ENCODE measurements around the gene IPCEF1.
A peak's percentile ranks its signal among the peaks of the same experiment; 100 is the strongest.
"Not testable (repeated sequence)": the region's sequence is repeated elsewhere in the genome, so short reads cannot be mapped to it uniquely, and the experiment has no call there.

IPCEF1 gene

DNA sequence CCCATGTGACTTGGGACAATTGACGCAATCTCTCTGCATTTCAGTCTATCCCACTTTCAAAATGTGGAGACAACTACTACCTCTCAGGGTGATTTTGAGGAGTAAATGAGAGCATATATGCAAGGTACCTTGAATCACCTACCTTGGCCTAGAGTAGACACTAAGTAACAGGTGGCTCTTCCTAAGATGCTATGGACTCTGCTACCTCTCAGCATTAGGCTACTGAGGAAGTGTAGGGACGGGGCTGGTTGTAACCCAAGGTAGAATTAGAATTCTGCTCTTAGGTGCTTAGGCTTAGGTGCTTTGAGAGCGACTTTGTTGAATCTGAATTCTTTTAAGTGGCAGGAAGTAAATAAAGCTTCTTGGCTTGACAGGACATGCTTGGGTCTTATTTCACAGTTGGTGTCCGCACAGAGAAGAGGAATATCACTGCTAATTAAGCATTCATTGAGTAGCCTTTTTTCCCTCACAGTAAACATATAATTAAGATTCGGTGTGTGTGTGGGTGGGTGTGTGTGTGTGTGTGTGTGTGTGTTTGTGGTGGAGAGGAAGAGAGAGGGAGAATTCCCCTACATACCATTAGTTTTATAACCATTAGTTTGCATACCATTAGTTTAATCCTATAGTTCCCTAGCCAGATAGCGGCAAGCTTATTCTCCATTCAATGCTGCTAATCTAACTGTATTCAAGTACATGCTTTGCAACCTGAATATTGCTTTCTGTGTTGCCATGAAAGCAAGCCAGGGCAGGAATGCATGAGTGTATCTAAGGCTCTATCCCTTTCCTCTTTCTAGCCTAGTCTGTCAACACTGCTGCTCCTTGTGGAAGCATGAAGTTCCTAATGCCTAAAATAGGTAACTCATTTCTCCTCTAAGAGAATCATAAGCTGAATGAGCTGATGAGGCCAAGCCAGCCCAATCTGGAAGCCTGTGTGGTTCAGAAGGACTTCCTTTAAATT, 112.5 kb downstream of the IPCEF1 start:
- no peak for TF ChIP-seq Cebpa-rat (IDR thresholded peaks at IDR 0.05)
- Histone ChIP-seq H3K27me3 (no peaks in the 10 kb centered on the region), H3K9me3 (replicated peaks in 1 of 11) (peaks cover 0 to 54% (median 24%) of the 10 kb centered on the region in 11 experiments; a peak in 15 of 22 replicates), H3K4me1 (peaks cover 30 to 98% (median 59%) of the 10 kb centered on the region in 10 experiments), H3K4me3 (peak overlapping the region in 4 of 10 experiments; percentile 43 to 69 (median 57); a peak in 9 of 20 replicates), H3K27ac (peak overlapping the region in 7 of 11 experiments; percentile 18 to 87 (median 81); a peak in 9 of 22 replicates), H3K9ac (peak overlapping the region in 5 of 11 experiments; percentile 8 to 79 (median 74); a peak in 6 of 22 replicates), H3K4me2 (peak overlapping the region in 10 of 11 experiments; percentile 66 to 86 (median 78); a peak in 20 of 22 replicates), H4K20me1 (peaks cover 0 to 33% (median 0%) of the 10 kb centered on the region in 11 experiments; a peak in 6 of 22 replicates), H3K36me3 (peaks cover 0 to 82% (median 76%) of the 10 kb centered on the region in 11 experiments; a peak in 19 of 22 replicates)

DNA sequence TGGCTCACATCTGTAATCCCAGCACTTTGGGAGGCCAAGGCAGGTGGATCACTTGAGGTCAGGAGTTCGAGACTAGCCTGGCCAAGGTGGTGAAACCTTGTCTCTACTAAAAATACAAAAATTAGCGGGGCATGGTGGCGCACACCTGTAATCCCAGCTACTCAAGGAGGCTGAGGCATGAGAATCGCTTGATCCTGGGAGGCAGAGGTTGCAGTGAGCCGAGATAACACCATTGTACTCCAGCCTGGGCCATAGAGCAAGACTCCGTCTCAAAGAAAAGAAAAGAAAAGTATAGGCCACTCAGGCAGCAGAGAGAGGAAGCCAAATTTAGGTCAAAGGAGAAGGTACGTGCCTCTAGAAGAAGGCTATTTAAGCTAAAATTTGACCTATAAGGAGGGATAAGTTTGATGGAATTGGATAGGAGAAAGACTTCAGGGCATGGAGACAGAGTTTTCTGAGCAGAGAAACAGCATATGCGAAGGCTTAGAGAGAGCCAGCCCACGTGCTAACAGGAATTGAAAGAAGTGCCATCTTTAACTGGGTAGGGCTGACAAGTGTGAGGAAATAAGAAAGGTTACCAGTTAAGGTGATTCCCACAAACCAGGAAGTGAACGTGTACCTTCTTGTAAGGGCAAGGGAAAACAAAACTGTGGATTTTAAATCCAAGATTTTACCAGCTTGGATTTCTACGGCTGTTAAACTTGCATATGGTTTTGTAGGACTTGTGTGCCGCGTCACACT, 113.8 kb downstream of the IPCEF1 start:
- no peak for TF ChIP-seq Cebpa-rat (IDR thresholded peaks at IDR 0.05)
- H3K36me3 ChIP-seq: peaks cover 0 to 94% (median 86%) of the 10 kb centered on the region in 11 experiments; a peak in 19 of 22 replicates
- H3K4me3 ChIP-seq: no peak overlapping the region
- H3K9me3 ChIP-seq (replicated peaks in 1 of 11): peaks cover 0 to 54% (median 24%) of the 10 kb centered on the region in 11 experiments; a peak in 15 of 22 replicates
- H3K4me1 ChIP-seq: peaks cover 18 to 97% (median 47%) of the 10 kb centered on the region in 10 experiments
- H4K20me1 ChIP-seq: peaks cover 0 to 45% (median 0%) of the 10 kb centered on the region in 11 experiments; a peak in 6 of 22 replicates
- no peak overlapping the region for H3K9ac ChIP-seq
- no peak overlapping the region; a peak in 1 of 22 replicates for H3K27ac ChIP-seq
- no peaks in the 10 kb centered on the region for H3K27me3 ChIP-seq
- peak overlapping the region in 4 of 11 experiments; percentile 81 to 86 (median 83); a peak in 4 of 22 replicates for H3K4me2 ChIP-seq

DNA sequence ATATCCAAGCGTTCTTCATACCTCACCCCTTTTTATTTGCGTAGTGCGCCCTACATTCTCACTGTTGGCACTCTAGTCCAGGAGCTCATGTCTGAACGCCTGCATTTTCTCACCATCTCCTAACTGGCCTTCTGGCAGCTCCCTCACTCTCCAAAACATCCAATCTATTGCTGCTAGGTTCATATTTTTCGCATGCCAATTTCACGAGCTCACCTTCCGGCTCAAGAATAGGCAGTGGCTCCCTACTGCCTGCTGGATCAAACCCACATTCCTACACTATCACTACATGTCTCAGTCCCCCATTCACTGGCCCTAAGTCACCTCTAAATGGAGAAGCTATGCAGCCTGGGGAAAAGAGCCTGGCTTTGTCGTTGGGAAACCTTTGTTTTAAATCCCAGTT, 115.0 kb downstream of the IPCEF1 start:
- Histone ChIP-seq H3K9ac (no peak overlapping the region), H4K20me1 (peaks cover 0 to 55% (median 0%) of the 10 kb centered on the region in 11 experiments; a peak in 6 of 22 replicates), H3K4me1 (peaks cover 6 to 85% (median 35%) of the 10 kb centered on the region in 10 experiments), H3K4me2 (peak overlapping the region in 5 of 11 experiments; percentile 17 to 57 (median 30); a peak in 9 of 22 replicates), H3K4me3 (no peak overlapping the region; a peak in 1 of 20 replicates), H3K27me3 (no peaks in the 10 kb centered on the region), H3K9me3 (replicated peaks in 1 of 11) (peaks cover 0 to 54% (median 24%) of the 10 kb centered on the region in 11 experiments; a peak in 15 of 22 replicates), H3K36me3 (peaks cover 0 to 99% (median 94%) of the 10 kb centered on the region in 11 experiments; a peak in 19 of 22 replicates), H3K27ac (peak overlapping the region in 2 of 11 experiments; percentile 11 to 18; a peak in 3 of 22 replicates)
- TF ChIP-seq Cebpa-rat (IDR thresholded peaks at IDR 0.05): no peak

DNA sequence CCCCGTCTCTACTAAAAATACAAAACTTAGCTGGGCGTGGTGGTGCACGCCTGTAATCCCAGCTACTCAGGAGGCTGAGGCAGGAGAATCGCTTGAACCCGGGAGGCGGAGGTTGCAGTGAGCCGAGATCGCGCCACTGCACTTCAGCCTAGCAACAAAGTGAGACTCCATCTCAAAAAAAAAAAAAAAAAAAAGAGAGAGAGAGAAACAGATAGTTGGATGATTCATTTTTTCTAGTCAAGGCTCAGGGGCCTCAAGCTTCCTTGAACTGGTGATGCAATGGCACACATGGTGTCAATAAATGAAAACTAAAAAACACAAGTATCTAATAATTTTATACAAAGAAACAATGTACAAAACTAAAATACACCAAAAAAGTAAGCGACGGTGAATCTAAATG, 115.5 kb downstream of the IPCEF1 start:
- H3K36me3 ChIP-seq: peaks cover 0 to 99% (median 94%) of the 10 kb centered on the region in 11 experiments; a peak in 19 of 22 replicates
- H3K4me2 ChIP-seq: peak overlapping the region in 4 of 11 experiments; percentile 15 to 57 (median 29); a peak in 3 of 22 replicates
- H3K9me3 ChIP-seq (replicated peaks in 1 of 11): peaks cover 0 to 53% (median 24%) of the 10 kb centered on the region in 11 experiments; a peak in 15 of 22 replicates
- peak overlapping the region in 2 of 11 experiments; percentile 11 to 18; a peak in 3 of 22 replicates for H3K27ac ChIP-seq
- peaks cover 0 to 60% (median 0%) of the 10 kb centered on the region in 11 experiments; a peak in 6 of 22 replicates for H4K20me1 ChIP-seq
- H3K27me3 ChIP-seq, H3K4me3 ChIP-seq, H3K9ac ChIP-seq: not testable (repeated sequence)
- peaks cover under 1 to 84% (median 29%) of the 10 kb centered on the region in 10 experiments; a peak in 18 of 20 replicates for H3K4me1 ChIP-seq

DNA sequence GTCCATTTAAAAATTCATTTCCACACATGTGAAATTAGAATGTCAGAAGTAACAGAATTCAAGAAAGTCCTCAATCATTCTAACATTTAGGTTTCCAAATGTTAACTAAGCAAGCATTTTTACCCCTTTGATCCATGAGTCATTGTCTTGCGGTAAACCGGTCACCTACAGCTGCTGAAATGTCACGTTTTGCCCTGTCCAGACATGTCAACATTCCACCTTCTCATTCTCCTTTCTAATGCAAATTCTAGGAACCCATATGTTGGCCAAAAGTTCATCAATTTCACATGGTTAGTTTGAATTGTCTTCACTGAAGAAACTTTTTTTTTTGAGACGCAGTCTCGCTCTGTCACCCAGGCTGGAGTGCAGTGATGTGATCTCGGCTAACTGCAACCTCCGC, 117.2 kb downstream of the IPCEF1 start:
- H3K4me3 ChIP-seq: no peak overlapping the region
- peak overlapping the region in 4 of 11 experiments; percentile 14 to 46 (median 29); a peak in 6 of 22 replicates for H3K4me2 ChIP-seq
- H4K20me1 ChIP-seq: peaks cover 0 to 66% (median 0%) of the 10 kb centered on the region in 11 experiments; a peak in 7 of 22 replicates
- no peak for TF ChIP-seq Cebpa-rat (IDR thresholded peaks at IDR 0.05)
- H3K4me1 ChIP-seq: peaks cover 9 to 84% (median 25%) of the 10 kb centered on the region in 10 experiments
- H3K27me3 ChIP-seq: no peaks in the 10 kb centered on the region
- H3K9ac ChIP-seq: no peak overlapping the region
- H3K27ac ChIP-seq: no peak overlapping the region; a peak in 1 of 22 replicates
- H3K9me3 ChIP-seq (replicated peaks in 1 of 11): peaks cover 0 to 40% (median 24%) of the 10 kb centered on the region in 11 experiments; a peak in 15 of 22 replicates
- H3K36me3 ChIP-seq: peaks cover 0 to 98% (median 86%) of the 10 kb centered on the region in 11 experiments; a peak in 19 of 22 replicates

DNA sequence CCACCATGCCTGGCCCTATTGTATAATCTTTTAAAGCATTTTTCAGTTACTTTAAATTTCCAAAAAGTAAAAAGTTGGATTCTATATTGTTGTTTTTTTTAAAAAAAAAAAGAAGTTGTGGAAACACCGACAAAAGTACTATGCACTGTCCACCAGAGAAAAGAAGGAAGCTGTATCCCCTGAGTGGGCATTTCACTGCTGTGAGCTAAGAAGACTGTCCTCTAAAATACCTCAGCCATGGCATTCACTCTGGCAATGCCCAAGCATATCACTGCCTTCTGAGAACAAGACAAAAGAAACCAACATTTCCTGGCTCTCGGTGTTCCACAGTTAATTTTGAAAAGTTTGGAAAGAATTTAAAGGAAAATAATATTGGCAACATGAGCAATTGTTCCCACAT, 117.8 kb downstream of the IPCEF1 start:
- Histone ChIP-seq H3K4me1 (peaks cover 13 to 84% (median 29%) of the 10 kb centered on the region in 10 experiments), H3K36me3 (peaks cover 0 to 94% (median 82%) of the 10 kb centered on the region in 11 experiments; a peak in 19 of 22 replicates), H3K4me2 (peak overlapping the region in 3 of 11 experiments; percentile 29 to 46 (median 29); a peak in 4 of 22 replicates), H3K9ac (no peak overlapping the region), H4K20me1 (peaks cover 0 to 70% (median 0%) of the 10 kb centered on the region in 11 experiments; a peak in 10 of 22 replicates), H3K9me3 (replicated peaks in 1 of 11) (peaks cover 0 to 34% (median 23%) of the 10 kb centered on the region in 11 experiments; a peak in 15 of 22 replicates), H3K27me3 (no peaks in the 10 kb centered on the region), H3K4me3 (no peak overlapping the region), H3K27ac (peak overlapping the region in 1 of 11 experiments; percentile 11; a peak in 1 of 22 replicates)
- no peak for TF ChIP-seq Cebpa-rat (IDR thresholded peaks at IDR 0.05)

DNA sequence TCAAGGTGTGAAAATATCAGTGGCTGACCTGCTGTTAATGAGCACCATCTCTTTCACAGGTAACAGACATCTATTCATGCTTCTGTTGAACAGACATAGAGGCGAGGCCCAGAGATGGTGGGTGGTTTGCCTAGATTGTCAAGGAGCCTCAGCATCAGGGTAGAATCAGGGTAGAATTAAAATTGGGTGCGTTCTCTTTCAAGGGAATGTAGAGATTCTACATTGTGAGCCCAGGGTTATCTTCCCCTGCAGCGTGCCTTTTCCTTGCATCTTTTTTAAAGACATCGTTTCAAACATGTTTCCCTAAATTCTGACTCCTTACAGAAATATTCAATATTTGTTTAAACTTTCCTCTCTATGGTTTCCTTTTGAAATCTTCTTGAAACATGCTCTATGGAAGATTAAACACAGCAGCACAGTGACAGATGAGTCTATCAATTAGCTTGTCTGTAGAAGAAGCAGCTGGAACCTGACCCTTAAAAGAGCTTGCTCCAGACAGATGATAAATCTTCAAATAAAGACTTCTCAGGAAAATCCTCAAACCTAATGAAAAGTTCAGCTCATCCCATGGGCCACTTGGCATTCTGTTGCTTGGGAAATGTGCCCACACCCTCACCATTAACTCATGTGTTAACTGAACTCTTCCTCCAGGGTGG, 119.8 kb downstream of the IPCEF1 start:
- no peak overlapping the region for H3K4me3 ChIP-seq
- H3K27ac ChIP-seq: no peak overlapping the region
- no peak overlapping the region for H3K9ac ChIP-seq
- no peak for TF ChIP-seq Cebpa-rat (IDR thresholded peaks at IDR 0.05)
- H3K4me2 ChIP-seq: no peak overlapping the region
- peaks cover 26 to 84% (median 43%) of the 10 kb centered on the region in 10 experiments for H3K4me1 ChIP-seq
- H3K36me3 ChIP-seq: peaks cover 0 to 94% (median 82%) of the 10 kb centered on the region in 11 experiments; a peak in 16 of 22 replicates
- peaks cover 0 to 83% (median 8%) of the 10 kb centered on the region in 11 experiments; a peak in 10 of 22 replicates for H4K20me1 ChIP-seq
- H3K9me3 ChIP-seq (replicated peaks in 1 of 11): peaks cover 0 to 19% (median 9%) of the 10 kb centered on the region in 11 experiments; a peak in 11 of 22 replicates
- no peaks in the 10 kb centered on the region for H3K27me3 ChIP-seq
